GM19397 (cell line): ENCODE data around the gene SLC38A2.

Experiments used
- ATAC-seq: cut with Tn5 transposase; IDR thresholded peaks from one replicate; pipeline ENCODE4 v1.9.1; 2021; ENCODE audit warnings: mild to moderate bottlenecking, moderate library complexity; ENCODE audit not compliant: unreplicated experiment

The SLC38A2 gene

DNA sequence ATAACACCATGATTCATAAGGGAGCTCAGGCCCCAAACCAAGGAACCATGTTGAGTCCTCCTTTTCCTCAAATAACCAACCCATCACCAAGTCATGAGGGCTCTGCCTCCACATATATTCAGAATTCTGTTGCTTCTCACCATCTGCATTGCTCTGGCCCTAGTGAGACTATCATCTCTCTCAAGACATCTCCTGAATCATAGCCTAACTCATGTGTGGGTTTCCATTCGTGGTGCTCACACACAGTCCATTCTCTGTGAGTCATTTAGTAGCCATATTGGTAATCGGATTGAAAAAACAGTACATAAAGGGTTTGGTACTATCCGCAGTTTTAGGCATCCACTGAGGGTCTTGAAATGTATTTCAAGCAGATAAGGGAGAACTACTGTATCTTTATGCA is 5.1 kb upstream of the SLC38A2 start:
- no peak for ATAC-seq

DNA sequence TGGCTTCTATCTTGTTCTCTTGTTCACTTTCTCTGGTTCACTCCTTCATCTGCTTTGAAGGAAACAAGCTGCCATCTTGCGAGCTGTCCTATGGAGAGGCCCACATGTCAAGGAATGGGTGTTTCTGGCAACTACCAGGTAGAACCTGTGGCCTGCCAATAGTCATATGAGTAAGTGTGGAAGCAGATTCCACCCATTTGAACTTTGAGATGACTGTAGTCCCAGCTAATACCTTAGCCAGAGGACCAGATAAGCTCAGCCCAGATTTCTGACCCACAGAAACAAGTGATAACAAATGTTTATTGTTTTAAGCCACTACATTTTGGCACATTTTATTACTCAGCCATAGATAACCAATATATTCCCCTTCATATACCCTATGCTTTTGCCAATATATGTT is 4.0 kb upstream of the SLC38A2 start:
- ATAC-seq: no peak

DNA sequence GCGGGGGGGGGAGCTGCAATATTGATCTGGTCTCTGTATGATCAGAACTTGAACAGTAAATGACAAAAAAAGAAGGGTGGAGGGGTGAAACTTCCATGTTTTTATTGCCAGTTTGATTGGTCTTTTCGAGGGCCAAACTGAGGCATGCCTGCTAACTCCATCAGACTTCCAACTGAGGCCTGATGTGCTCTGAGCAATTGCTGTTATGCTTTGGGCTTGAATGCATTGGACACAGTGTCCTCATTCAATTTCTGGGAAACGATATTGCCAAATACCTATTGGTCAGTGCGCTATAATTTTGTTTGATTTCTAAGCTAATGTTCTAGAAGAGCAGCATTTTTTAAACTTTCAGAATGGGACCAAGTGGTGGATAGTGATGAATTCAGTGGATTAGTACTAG is 2.1 kb upstream of the SLC38A2 start:
- no peak for ATAC-seq

DNA sequence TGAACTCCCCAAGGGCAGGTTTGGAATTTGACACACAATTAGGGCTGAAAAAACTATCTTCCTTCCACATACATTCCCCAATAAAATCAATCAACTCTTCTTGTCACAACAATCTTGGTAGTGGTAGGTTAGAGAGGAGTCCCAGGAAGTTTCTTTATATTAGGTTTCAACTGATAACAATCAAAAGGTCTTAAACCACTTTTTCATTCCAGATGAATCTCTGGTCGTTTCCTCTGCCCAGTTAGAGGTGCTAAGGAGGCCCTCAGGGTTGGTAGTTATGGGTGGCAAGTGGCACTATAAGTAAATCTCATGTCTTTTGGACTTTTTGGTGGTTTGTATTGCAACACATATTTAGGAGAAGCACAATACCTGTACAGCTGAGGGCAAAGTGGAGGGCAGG is 1.7 kb upstream of the SLC38A2 start:
- ATAC-seq: no peak

DNA sequence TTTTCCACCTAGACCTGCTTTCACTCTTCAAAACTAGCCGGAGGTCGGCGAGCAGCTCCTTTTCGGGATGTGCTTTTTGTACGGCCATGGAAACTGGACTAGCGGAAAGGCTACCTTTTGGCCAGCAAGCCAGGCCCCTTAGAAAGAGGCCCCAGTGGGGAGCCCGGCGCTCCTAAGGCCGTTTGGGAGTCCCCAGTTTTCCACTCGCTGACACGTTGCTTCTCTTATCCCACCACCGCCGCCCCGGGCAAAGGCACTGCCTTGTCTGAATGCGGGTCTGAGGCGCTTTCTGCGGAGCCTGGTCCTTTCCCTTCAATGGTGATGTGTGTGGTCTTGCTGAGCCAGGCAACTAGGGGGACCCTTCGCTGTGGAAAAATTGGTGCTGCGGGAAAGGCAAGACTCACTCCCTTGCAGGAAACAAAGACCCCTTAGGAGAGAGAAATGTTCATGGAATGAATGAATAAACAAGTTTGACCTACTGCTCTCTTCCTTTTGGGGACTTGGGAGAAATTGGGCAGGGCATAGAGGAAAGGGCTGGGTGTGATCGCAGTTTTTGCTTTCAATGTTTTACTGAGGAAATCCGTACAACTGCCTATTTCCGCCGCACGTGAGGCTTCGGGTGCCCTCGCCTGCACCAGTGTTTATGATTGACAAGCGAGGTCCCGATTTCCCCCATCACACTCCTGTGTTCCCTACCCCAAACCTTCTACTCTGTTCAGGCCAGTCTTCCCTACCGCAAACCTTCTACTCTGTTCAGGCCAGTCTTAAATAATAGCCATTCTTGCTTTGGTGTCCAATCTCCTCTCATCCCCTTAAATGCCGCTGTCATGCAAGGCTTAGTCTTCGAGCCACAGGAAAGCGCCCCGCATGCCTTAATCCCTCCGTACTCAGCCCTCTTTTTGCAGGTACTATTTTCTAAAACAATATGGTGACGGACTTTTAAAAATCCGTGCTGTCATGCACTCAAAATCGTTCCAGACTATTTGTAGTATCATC is 1.0 kb upstream of the SLC38A2 start:
- no peak for ATAC-seq

DNA sequence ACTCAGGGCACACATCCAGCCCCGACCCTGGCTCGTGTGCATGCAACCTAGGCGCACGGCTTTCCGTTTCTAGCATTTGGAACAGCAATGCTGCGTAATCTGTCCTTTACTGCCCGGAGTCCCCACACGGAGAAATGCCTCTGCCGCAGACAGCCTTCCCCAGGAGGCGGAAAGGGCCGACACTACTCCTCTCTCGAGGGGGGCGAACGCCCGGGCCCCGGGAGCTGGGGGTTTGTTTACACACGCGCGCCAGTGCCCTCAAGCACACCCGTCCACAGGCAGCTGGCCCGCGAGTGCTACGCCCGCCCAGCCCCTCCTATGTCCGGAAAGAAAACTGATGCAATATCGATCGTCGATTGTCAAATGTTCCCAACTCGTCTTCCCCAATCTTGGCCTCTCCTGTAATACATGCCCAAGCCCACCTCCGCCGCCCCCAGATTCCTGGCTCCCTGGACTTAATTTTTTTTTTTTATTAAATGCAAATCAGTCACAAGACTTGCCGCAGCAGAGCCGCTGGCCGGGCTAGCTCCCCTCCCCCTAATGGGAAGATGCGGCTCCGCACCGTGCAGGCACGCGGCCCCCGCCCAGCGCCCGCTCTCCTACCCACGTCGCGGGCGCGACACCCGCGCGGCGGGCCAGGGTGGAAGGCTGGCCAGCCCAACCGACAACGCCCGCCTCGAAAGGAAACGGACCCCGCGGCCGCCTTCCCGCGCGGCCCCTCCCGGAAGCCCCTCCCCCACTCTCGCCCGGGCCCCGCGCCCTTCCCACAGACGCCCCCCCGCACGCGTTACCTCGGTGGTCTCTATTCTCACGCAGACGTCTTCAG is 642 bp downstream of the SLC38A2 start:
- peak; percentile 19 for ATAC-seq

DNA sequence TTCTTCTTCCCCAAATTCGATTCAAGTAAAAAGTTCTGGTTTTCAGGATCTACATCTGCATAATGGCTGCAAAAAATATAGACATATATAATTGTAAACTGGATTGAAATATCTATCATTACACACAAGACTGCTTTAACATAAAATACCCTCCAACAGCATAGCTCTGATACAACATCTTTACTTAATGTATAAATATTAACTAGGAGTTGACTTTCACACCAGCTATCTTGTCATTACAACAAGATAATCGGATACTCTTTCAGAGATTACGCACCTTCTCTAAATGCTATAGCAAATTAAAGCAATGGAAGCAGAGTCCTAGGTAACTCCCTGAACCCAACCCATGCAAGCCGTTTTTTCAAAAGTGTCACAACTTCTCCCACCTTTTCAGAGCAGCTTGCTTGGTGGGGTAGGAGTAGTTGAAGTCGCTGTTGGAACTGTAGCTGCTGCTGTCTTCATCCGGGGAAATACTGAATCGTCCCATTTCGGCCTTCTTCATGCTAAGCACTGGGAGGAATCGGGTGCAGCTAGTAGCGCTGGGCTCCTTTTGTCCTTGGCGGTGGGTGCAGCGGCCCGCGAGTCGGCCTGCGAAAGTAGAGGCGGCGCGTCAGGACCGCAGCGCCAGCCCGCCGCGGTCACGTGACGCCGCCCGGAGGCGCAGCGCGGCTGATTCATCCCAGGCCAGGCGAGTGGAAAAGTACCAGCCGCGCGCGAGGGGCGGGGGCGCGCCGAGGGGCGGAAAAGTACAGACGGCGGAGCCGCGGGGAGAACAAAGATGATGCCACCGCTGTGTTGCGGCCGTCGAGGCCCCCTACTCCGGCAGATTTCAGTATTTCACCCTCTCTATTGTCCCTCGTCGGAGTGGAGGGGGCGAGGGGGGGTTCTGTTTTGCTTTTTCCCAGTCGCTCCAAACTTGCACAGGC is 1.5 kb downstream of the SLC38A2 start:
- ATAC-seq: peak; percentile 52

DNA sequence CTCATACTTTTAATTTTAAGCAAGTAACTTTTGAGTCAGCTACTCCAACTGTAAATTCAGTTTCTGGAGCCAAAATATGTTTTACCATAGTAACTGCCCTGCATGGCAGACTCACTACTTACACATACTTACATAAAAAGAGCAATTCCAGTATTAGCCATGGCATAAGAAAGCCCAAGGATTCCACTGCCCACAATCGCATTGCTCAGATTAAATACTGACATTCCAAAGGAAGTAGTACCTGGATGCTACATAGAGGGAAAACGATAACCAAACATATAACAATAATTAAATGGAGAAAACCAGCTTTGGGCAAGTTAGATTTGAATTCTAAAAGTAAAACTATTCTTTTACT is 2.2 kb downstream of the SLC38A2 start:
- ATAC-seq: no peak

DNA sequence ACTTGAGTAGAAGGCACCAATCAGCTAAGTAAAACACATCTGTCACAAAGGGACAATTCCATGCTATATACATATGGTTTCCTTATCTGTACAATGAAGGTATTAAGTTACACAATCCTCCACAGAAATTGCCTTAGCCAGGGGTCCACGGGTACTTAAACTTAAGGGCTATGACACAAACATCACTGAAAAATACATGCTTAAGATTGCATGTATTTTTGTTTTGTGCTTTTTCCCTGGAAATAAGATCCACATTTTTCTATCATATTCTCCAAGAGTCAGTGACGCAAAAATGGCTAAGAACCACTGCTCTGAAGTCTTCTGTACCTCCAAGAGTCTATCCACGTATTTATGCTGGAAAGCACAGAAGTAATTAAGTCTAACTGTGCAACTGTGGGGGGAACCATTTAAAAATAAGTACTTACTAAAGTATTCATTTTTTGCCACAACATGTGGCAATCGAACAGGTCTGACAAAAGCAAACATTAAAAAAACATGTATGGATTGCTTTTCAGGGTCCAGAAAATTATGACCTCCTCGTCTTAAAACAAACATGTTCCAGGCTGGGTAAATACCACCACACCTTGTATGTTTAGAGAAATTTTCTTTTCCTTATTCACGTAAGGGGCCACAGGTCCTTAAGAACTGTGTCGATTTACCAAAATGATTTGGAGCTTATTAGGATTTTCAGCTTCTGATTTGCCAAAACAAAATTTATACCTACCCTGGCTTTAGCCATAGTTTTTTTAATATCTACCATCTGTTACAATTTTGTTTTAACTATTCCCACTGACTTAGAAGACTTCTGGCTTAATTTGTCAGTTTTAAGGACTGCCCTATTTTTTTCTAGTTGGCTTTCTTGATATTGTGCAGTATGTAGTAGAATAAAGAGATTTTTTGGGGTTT is 2.8 kb downstream of the SLC38A2 start:
- ATAC-seq: no peak

DNA sequence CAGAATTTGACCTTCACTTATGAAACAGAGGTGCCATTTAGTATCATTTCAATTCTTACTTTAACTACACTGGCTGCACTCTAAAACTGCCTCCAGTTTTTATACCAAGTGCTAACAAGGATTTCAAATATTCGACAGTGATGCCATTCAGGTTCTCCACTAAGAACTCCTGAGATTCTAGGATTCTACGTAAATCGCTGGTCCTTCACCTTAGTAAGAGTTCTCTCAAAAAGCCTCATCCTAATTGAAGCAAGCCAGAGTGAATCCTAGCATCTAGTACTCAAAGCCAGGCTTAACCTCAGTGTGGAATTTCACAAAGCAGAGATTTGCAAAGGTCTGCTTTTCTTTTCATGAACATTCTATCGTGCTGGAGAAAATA is 3.5 kb downstream of the SLC38A2 start:
- ATAC-seq: no peak

DNA sequence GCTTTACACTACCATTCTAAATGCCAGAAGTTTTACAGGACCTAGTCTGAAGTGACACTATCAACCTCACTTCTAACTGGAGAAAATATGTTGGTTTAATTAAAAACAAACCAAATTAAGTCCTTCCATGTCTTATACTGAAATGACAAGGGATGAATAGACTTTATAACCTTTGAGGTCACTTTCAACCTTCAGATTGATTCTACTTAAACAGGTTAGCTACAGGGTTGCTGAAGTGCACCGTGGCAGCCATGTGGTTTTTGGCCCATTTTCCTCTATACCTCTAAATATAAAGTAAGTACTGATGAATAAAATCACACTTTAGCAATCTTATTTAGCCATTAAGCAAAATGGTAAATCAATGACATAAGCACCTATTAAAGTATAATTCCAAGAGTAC is 3.9 kb downstream of the SLC38A2 start:
- no peak for ATAC-seq

DNA sequence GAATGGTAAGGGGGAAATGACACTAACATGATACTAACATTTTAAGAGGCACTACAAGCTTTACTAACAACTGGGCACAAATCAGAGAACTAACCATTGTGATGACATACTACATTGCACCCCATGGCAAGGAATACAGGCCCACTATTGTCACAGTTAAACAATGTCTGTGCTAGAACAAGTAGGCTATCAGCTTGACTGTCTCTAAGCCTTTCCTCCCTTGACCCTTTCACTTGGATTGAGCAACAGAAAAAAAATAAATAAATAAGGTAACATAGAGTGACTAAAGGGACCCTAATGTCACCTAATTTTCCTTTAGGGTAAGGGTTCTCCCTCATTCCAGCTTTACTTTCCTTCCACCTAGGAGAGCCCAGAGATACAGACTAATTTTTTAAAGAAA is 4.4 kb downstream of the SLC38A2 start:
- ATAC-seq: no peak

DNA sequence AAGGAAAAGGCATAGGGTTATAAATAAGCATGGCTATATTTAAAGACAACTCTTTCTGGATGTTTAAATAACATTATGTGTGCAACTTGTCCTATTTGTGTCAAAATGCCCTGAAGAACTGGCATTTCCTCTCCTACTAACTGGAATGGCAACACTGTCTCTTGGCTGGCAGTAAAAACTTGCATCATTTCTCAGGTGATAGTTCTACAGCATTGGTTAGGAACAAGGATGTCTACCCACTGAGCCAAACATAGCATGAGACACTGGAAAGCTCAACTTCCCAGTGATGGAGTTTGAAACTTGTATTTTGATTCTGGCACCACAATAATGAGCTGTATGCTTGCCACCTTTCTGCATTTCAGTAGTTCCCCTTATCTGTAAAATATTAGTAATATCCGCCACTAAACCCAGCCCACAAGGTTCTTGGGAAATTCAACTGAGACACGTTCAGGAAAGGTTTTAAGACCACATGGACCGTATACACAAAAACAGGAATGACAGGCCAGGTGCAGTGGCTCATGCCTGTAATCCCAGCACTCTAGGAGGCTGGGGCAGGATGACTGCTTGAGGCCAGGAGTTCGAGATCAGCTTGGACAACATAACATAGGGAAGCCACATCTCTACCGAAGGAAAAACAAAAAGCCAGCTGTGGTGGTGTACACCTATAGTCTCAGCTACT is 5.1 kb downstream of the SLC38A2 start:
- ATAC-seq: no peak

DNA sequence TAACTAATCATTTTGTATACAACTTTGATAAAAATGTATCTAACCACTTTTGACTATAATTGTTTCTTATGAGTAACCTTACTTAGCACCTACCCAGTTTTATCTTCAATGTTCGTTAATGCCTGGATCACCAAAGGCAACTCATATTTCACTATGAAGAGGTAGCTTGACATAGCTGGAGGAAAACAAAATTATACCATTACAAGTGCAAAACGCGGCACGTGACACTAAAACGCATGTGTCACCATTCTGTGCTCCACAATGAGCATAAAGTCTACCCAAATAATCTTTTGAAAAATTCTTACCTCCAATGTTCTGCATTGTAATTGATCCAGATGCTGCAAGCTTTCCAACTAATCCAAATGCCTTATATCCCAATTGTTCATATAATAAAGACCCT is 5.8 kb downstream of the SLC38A2 start:
- no peak for ATAC-seq

DNA sequence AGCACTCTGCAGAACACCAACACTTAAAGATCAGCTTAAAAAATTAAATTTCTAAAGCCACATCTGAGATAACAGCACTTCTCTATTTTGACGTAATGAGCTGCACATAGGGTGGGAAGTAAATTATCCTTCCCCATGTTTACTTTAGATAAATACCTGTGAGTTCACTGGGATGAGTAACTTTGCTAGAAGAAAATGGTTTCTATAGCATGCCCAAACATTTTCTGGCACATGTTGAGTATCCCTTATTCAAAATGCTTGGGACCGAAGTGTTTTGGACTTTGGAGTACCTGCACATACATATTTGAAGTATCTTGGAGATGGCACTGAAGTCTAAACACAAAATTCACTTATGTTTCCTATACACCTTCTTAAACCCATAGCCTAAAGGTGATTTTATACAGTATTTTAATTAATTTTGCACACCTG is 6.6 kb downstream of the SLC38A2 start:
- ATAC-seq: no peak

DNA sequence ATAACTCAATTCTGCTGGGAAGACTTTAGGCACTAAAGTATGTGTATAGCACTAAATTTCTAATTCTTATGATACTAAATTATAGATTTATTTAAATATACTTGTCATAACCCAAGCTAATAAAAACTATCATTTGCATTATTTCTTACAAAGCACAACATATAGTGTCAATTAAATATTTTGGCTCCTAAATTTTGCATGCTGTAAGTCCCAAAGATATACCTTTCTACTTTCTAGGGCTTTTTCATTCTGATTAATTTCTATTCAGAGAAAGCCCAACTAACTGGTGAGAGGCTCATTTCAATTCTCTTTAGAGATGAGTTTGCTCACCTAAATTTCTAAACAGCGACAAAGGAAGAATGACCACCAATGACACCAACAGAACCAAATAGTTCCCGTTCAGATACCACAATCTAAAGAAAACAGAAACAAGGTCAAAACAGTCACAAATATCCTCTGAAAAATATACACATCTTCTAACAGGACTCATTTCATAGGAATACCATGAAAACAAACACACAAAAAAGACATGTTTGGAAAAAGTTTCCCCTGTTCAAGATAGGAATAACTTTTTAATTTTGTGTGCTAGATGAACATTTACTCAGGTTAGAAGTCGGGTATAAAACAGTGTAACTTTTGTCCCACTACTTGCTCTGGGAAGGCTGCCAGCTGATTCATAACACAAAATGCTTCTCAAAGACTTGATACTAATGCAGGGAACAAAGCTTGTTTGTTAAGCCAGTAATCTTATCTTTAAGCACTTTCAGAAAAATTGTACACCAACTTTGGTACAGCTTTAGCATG is 7.6 kb downstream of the SLC38A2 start:
- ATAC-seq: no peak

DNA sequence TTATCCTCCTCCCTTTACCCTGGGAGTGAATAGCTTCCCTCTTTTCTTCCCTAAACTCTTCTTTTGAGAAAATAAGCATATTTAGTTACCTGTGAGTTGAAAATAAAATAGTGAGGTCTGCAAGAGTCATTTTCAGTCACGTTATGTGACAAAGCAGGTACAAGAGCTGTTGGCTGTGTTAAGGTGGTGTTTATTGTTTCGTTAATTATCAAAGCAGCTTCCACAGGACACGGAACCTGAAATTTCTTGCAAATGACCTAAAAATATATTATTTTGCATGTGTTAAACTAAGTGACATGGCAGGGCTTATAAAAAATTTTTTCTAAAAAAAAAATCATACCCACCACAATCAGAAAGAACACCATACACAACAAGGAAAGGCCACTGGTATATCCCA is 8.3 kb downstream of the SLC38A2 start:
- no peak for ATAC-seq

DNA sequence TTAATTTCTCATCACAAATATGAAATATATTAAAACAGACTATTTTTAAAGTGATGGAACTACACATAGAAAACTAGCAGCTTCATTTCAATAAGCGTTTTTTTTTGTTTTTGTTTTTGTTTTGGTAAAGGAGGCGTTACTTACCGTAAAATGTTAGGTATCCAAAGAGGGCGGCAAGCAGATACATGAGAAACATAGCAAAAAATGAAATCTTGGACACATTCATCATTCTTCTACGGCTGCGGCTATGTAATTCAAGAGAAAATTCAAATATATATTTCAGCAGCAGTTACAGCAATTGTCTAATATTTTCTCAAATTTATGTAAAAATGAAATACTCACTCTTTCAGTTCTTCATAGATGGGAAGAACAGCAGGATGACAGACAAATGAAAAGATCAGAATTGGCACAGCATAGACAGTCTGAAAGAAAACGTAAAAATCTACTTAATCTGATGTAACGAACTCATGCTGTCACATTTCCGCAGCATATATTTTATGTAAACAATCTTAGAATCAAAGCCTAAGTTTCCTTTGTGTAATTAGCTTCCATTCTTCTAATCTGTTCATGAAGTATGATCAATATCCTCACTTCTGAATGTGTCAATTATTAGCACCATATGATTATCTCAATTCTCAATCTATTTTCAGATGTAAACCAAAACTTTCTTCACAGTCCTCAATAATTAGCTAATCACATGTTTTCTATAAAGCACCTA is 8.8 kb downstream of the SLC38A2 start:
- ATAC-seq: no peak
